ENCODE results near the gene CAPZB. TPM values are rescaled to one million over a fixed set of nuclear protein-coding genes. Genes with fewer than 3 reads are reported as not detected.

CAPZB gene
- total RNA-seq, 1 experiment from 2014 or later: 198 TPM

DNA sequence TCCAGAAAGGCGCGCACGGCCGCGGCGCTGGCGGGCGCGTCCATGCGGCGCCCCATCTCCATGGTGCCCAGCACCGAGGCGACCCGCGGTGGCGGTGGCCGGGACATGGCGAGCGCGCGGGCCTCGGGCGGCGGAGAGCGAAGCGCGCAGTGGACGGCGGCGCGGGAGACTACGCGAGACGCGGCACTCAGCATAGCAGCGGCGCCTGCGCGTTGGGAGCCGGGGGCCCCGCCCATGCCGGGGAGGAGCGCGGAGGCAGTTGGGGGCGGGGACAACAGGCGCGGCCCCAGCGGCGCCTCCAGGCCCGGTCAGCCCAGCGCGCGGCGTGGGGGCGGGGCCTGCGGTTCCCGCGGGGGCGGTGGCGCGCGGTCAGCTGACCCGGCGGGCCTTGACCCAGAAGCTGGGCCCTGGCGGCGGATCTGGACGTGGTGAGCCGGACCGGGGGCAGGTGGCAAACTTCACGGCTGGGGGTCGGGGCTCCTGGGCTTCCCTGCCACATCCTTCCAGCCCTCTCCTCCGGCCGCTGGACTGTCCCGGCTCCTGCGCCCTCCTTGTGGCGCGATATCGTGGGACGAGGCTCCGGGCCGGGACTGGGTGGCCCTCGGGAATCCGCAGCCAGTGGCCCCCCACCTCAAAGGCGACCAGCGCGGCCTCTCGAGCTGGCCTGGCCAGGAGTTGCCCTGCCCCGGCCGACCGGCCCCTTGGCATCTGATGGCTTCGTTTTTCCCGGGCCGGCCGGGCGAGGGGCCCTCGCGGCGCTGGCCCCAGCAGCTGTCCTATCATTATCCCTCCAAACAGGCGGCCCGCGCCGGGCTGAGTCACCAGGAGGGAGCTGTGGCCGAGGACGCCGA lies 173.2 kb downstream of the CAPZB start, which contains the start of the genes AKR7A2 and SLC66A1:
TSS of gene AKR7A2 (minus strand) at position 214 of the 851 bp plus-strand sequence. CDS start at position 194, 20 bp downstream.
TSS of gene SLC66A1 (plus strand) at position 396 of the 851 bp plus-strand sequence. CDS start 5,352 bp downstream, outside the sequence.
- peaks cover 26% of the 10 kb centered on the region for H3K4me1 Mint-ChIP-seq (ENCODE audit: low read depth, unreplicated experiment)
- DNase-seq: peak; percentile 93
- peak within 1 kb of the TSS; percentile 67 for H3K4me3 Mint-ChIP-seq (ENCODE audit: low read depth, unreplicated experiment)
- peaks cover 41% of the 10 kb centered on the region for H3K36me3 Mint-ChIP-seq (ENCODE audit: insufficient read depth, unreplicated experiment)
- CTCF ChIA-PET: no interaction called here
- H3K27ac Mint-ChIP-seq (ENCODE audit: unreplicated experiment): peak within 1 kb of the TSS; percentile 20
- no peak for TF ChIP-seq CTCF (IDR thresholded peaks at IDR 0.05; ENCODE audit: unreplicated experiment)
- no peaks in the 10 kb centered on the region for H3K9me3 Mint-ChIP-seq (ENCODE audit: low read depth, unreplicated experiment)
- intact Hi-C loops (cut with micrococcal nuclease; ENCODE audit: unreplicated experiment): no loop called here
- no TSS peak for BruUV-seq (replicated peaks)
- no peaks in the 10 kb centered on the region for H3K27me3 Mint-ChIP-seq (ENCODE audit: unreplicated experiment)

DNA sequence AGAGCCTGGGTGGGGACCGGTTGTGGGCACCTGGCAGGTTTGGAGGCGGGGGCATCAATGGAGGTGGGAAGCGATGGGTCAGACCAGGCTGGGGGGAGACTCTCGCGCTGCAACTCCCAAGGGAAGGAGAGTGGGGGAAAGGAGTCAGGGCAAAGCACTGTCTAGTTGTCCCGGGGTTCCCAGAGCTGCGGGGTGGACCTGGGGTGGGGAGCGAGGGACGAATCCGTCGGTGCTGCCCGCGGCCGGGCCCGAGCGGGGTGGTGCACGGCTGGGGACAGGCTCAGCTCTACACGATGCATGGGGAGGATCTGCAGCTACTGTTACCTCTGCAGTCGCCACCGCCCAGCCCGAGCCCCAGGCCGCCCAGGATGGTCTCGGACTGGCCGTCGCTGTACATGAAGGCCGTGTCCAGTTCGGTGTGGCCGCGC lies 173.8 kb downstream of the CAPZB start:
- CTCF ChIA-PET: no interaction called here

DNA sequence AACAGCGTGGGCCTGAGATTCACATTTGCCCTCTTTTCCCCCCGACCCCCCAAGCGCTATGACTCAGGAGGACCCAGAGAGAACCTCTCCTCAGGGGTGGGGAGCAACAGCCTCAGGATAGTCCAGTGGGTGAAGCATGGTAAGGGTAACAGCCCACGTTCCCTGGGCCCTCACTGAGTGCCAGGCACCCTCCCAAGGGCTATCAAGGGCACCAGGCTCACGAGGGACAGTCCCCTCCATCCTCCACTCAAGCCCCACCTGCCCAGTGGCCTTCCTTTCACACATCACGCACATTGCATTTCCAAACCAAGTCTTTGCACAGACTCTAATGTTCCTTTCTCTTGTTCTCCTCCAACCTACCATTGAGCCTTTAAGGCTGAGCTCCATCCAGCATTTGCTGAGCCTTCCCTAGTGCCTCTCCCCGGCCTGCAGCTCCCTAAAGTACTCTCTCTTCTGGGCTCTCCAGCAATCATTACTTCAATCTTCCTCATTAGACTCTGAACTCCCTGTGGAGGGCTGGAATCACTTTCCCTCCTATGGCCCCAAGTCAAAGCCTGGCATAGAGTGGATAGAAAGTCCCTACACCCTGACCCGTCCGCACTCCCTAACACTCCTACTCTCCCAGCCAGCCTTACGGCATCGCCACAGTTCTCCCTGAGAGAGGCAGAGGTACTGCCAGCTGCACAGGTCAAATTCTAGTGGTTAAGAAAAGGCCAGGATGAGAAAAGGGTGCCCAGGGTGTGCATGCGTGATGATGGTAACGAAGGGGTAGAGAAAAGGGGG lies 174.4 kb downstream of the CAPZB start:
- CTCF ChIA-PET: no interaction called here
- peaks cover 41% of the 10 kb centered on the region for H3K36me3 Mint-ChIP-seq (ENCODE audit: insufficient read depth, unreplicated experiment)
- DNase-seq: no peak
- peak overlapping the region; percentile 67 for H3K4me3 Mint-ChIP-seq (ENCODE audit: low read depth, unreplicated experiment)
- no peaks in the 10 kb centered on the region for H3K9me3 Mint-ChIP-seq (ENCODE audit: low read depth, unreplicated experiment)
- BruUV-seq (replicated peaks): TSS peak; percentile 30
- TF ChIP-seq CTCF (IDR thresholded peaks at IDR 0.05; ENCODE audit: unreplicated experiment): no peak
- H3K4me1 Mint-ChIP-seq (ENCODE audit: low read depth, unreplicated experiment): peaks cover 25% of the 10 kb centered on the region
- intact Hi-C loops (cut with micrococcal nuclease; ENCODE audit: unreplicated experiment): no loop called here
- peak overlapping the region; percentile 20 for H3K27ac Mint-ChIP-seq (ENCODE audit: unreplicated experiment)
- no peaks in the 10 kb centered on the region for H3K27me3 Mint-ChIP-seq (ENCODE audit: unreplicated experiment)

More for the DNA sequence above, 173.8 kb downstream of the CAPZB start:
- TF ChIP-seq CTCF (IDR thresholded peaks at IDR 0.05; ENCODE audit: unreplicated experiment): no peak
- H3K4me1 Mint-ChIP-seq (ENCODE audit: low read depth, unreplicated experiment): peaks cover 26% of the 10 kb centered on the region
- H3K27me3 Mint-ChIP-seq (ENCODE audit: unreplicated experiment): no peaks in the 10 kb centered on the region
- peaks cover 41% of the 10 kb centered on the region for H3K36me3 Mint-ChIP-seq (ENCODE audit: insufficient read depth, unreplicated experiment)
- H3K9me3 Mint-ChIP-seq (ENCODE audit: low read depth, unreplicated experiment): no peaks in the 10 kb centered on the region
- intact Hi-C loops (cut with micrococcal nuclease; ENCODE audit: unreplicated experiment): no loop called here
- H3K27ac Mint-ChIP-seq (ENCODE audit: unreplicated experiment): peak overlapping the region; percentile 20
- peak; percentile 21 for DNase-seq
- BruUV-seq (replicated peaks): no TSS peak
- peak overlapping the region; percentile 67 for H3K4me3 Mint-ChIP-seq (ENCODE audit: low read depth, unreplicated experiment)

DNA sequence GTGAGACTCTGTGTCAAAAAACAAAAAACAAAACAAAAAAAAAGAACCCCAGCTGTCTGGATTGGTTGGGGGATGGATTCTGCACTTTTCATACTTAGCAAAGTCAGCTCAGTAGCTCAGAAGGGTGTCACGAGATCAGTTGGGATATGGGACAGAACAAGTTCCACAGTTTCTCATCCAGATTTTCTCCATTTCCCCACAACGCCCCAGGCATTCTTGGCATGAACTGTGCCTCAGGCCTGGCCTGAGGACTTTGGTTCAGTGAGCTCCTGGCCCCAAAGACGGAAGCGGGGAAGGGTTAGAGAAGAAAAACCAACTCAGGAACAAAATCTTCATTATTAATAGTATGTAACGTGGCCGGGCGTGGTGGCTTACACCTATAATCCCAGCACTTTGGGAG lies 175.3 kb downstream of the CAPZB start:
- intact Hi-C loops (cut with micrococcal nuclease; ENCODE audit: unreplicated experiment): no loop called here
- H3K4me1 Mint-ChIP-seq (ENCODE audit: low read depth, unreplicated experiment): peaks cover 20% of the 10 kb centered on the region
- H3K9me3 Mint-ChIP-seq (ENCODE audit: low read depth, unreplicated experiment): no peaks in the 10 kb centered on the region
- DNase-seq: no peak
- peaks cover 41% of the 10 kb centered on the region for H3K36me3 Mint-ChIP-seq (ENCODE audit: insufficient read depth, unreplicated experiment)
- CTCF ChIA-PET: no interaction called here
- no peak for TF ChIP-seq CTCF (IDR thresholded peaks at IDR 0.05; ENCODE audit: unreplicated experiment)
- H3K4me3 Mint-ChIP-seq (ENCODE audit: low read depth, unreplicated experiment): no peak overlapping the region
- no peaks in the 10 kb centered on the region for H3K27me3 Mint-ChIP-seq (ENCODE audit: unreplicated experiment)
- no peak overlapping the region for H3K27ac Mint-ChIP-seq (ENCODE audit: unreplicated experiment)
- no TSS peak for BruUV-seq (replicated peaks)
